Right renal pelvis (tissue), 4 donors: ENCODE data around the gene NCAPG2. TPM values are rescaled to one million over a fixed set of nuclear protein-coding genes. Genes with fewer than 3 reads are reported as not detected.
"Not testable (repeated sequence)": the region's sequence is repeated elsewhere in the genome, so short reads cannot be mapped to it uniquely, and the experiment has no call there.

ENCODE experiments used
- DNase-seq, 4 donors: peaks; one replicate each; pipeline ENCODE4 v3.0.0-alpha.2; 2013; ENCODE audit warnings: low read depth in 4 of 4, low spot score in 3 of 4, missing footprints in 1 of 4
- polyA plus RNA-seq, 4 donors: library from polyadenylated mRNA; unstranded; fragments of 120-200 nt; gene quantifications; one replicate each; pipeline ENCODE4 v1.2.1, GENCODE V29; 2013; ENCODE audit not compliant: insufficient read length in 4 of 4

Gene NCAPG2
- polyA plus RNA-seq, 4 donors: 23.4 to 26.0 (median 25.0) TPM

GRCh38 chr7:158645842-158646241 is 58.8 kb downstream of the NCAPG2 start:
- DNase-seq: no peak

- DNase-seq: no peak
Observed at GRCh38 chr7:158642149-158642548, 62.5 kb downstream of the NCAPG2 start.

GRCh38 chr7:158638001-158638400 is 66.6 kb downstream of the NCAPG2 start:
- no peak for DNase-seq

GRCh38 chr7:158633055-158633956 is 71.3 kb downstream of the NCAPG2 start:
- DNase-seq: no peak

GRCh38 chr7:158631574-158632195 is 72.9 kb downstream of the NCAPG2 start:
- DNase-seq: no peak

GRCh38 chr7:158626289-158626688 is 78.3 kb downstream of the NCAPG2 start:
- DNase-seq: not testable (repeated sequence)

GRCh38 chr7:158623241-158623640 is 81.4 kb downstream of the NCAPG2 start:
- DNase-seq: no peak

GRCh38 chr7:158620839-158621441 is 83.7 kb downstream of the NCAPG2 start:
- no peak for DNase-seq

- DNase-seq: no peak
Observed at GRCh38 chr7:158620418-158620817, 84.2 kb downstream of the NCAPG2 start.

GRCh38 chr7:158618745-158619140 is 85.9 kb downstream of the NCAPG2 start:
- no peak for DNase-seq

- peak in 1 of 4 donors; percentile 3 for DNase-seq
Observed at GRCh38 chr7:158617737-158618128, 86.9 kb downstream of the NCAPG2 start.

- DNase-seq: peak; percentile 25 to 62 (median 42)
Observed at GRCh38 chr7:158616050-158616449, 88.6 kb downstream of the NCAPG2 start.

GRCh38 chr7:158614700-158615099 is 89.9 kb downstream of the NCAPG2 start:
- DNase-seq: no peak

- no peak for DNase-seq
Observed at GRCh38 chr7:158613481-158613880, 91.1 kb downstream of the NCAPG2 start.

- DNase-seq: no peak
Observed at GRCh38 chr7:158612546-158612945, 92.1 kb downstream of the NCAPG2 start.

GRCh38 chr7:158611541-158611940 is 93.1 kb downstream of the NCAPG2 start:
- no peak for DNase-seq

- DNase-seq: no peak
Observed at GRCh38 chr7:158609313-158609974, 95.2 kb downstream of the NCAPG2 start.

- DNase-seq: no peak
Observed at GRCh38 chr7:158607563-158607962, 97.0 kb downstream of the NCAPG2 start.

GRCh38 chr7:158606671-158607424 is 97.8 kb downstream of the NCAPG2 start:
- no peak for DNase-seq

GRCh38 chr7:158606129-158606528 is 98.5 kb downstream of the NCAPG2 start:
- DNase-seq: no peak
